Measurements from ENCODE around the gene RPL18A. TPM values are rescaled to one million over a fixed set of nuclear protein-coding genes. Genes with fewer than 3 reads are reported as not detected.
"Not testable (repeated sequence)": the region's sequence is repeated elsewhere in the genome, so short reads cannot be mapped to it uniquely, and the experiment has no call there.

The RPL18A gene
- polyA plus RNA-seq, 5 donors, result 990 to 2,008 (median 1,110) TPM

DNA sequence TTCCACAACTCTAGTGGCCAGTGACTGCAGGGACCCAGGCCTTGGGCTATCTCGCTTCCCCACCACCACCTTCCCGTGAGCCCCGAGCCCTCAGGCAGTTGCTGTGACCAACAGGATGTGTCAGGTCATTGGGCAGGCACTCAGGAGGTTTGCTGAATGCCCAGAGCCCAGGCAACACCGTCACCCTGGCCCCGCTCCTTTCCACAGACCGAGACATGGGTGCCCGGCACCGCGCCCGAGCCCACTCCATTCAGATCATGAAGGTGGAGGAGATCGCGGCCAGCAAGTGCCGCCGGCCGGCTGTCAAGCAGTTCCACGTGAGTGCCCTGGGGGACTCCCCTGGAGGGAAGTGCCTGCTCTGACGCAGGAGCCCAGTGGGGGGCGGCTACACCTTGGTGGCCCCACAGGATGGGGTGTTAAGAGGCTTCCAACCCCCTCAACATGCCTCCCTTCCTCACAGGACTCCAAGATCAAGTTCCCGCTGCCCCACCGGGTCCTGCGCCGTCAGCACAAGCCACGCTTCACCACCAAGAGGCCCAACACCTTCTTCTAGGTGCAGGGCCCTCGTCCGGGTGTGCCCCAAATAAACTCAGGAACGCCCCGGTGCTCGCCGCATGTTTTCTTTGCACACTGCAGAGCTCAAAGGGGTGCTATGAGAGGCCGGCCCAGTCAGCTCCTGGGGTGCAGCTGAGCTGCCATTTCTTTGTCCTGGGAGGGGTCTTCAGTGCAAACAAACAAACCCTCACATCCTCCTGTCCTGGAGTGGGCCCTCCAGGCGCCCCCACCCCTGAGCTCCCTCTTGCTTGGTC lies 3.2 kb downstream of the RPL18A start:
- DNase-seq, result no peak

DNA sequence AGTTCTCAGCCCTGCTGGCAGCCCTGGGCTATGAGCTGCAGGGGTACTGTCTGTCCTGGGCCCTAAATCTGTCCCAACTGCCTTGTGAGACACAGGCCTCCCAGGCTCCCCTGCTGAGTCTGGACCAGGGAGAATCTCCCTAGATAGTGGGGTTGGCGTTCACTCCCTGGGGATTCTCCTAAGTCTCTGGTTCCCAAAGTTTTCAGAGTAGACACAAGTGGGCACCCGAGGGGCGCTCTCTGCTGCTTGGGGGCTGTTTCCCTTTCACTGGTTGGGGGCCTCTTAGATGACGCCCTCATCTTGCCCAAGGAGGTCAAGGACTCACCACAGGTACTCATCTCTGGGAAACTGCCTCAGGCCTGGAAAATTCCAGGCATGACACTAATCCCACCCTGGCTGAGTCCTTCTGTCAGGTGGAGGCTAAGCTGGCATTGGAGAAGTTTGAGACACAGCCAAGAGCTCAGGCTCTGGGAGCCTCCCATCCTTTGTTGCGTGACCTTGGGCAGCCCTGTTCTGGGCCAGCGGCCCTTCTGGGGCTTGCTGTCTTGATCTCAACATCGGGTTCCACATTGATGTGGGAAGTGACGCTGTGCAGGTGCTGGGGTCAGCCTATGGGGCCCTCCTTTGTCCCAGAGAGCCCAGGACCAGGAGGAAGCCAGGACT lies 3.9 kb downstream of the RPL18A start:
- DNase-seq, result no peak

DNA sequence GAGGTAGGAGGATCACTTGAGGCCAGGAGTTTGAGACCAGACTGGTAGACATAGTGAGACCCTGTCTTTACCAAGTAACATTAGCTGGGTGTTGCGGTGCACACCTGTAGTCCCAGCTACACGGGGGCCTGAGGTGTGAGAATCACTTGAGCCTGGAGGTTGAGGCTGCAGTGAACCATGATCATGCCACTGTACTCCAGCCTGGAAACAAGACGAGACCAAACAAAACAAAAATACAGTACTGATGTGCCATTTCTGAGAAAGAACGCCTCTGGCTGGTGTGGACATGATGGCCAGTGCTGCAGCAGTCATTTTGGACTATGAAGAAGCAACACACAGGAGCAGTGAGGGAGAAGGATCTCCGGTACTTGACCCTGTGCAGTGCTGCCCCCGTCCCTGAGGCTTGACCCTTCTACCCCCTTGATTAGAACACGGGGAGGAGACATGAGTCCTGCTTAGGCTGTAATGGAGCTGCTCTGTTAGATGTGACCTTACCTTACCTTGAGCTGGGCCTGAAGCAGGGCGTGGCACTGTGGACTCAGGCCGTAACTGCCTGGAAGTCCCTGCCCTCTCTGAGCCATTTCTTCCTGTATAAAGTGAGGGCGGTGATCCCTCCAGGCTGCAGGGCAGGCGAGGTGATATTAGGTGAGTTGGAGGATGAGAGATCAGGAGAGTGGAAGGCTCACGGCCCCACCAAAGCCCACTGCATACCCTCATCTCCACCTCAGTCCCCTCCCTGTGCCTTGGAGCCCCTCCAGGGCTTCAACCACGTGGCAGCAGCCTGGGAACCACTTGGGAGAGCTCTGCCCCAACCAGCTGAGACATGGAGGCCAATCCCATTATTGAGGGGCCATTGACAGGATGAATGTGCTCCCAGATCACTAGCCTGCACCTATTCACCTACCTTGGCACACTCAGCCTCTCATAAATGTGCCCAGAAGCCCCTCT lies 5.9 kb downstream of the RPL18A start:
- no peak for DNase-seq

DNA sequence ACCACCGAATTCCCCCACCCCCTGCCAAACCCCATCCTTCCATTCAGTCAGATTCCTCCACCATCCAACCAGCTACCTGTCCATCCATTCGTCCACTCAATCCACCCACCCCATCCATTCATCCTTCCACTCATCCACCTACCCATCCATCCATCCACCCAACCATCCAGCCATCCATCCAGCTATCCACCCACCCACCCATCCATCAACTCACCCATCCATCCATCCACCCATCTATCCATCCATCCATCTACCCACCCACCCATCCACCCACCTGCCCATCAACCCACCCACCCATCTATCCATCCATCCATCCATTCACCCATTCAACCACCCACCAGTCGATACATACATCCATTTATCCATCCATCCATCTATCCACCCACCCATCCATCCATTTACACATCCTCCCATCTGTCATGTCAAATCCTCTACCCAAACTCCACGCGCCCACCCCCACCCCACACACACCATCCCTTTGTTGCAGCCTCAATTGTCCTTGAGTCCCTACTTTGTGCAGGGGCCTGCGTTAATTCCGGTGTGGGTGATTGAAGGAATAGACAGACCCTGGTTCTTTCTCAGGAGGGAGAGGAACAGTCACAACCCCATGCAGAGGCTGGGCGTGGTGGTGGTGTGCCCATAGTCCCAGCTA lies 6.7 kb downstream of the RPL18A start:
- DNase-seq, result no peak

DNA sequence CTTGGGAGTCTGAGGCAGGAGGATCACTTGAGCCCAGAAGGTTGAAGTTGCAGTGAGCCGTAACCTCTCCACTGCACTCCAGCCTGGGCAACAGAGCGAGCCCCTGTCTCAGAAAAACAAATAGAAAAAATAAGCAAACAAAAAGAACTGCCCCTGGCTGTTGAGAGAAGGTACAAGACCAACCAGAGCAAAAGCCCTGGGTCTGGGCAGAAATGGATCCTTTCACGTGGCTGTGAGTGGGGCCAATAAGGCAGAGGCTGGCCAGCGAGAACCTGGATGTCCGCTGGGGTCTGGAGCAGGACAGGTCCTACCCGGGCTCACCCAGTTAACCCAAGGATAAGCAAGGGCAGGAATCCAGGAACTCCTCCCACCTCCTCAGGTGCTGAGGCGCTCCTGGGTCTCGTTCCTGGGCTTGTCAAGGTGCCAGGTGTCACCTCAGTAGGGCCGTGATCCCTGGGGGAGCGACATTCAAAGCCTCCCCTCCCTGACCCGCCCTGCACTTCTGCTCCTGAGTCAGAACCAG lies 7.3 kb downstream of the RPL18A start:
- no peak for DNase-seq

DNA sequence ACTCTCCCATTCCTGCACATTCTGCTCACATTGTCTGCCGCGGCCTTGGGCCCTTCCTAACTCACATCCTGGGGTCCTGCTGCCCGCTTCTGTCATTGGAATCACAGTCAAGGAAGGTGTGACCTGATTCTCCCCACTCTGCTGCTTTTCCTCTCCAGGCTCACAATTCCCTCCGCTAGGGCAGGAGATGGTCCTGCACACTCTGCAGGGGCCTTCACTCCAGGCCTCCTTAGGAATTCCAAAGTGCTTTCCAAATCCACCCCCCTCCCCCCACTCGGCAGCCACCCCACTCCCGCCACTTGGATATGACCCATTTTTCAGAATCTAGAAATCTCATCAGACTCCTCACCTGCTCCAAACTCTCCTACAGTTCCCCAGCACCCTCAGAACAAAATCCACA lies 9.0 kb downstream of the RPL18A start:
- DNase-seq, result no peak

DNA sequence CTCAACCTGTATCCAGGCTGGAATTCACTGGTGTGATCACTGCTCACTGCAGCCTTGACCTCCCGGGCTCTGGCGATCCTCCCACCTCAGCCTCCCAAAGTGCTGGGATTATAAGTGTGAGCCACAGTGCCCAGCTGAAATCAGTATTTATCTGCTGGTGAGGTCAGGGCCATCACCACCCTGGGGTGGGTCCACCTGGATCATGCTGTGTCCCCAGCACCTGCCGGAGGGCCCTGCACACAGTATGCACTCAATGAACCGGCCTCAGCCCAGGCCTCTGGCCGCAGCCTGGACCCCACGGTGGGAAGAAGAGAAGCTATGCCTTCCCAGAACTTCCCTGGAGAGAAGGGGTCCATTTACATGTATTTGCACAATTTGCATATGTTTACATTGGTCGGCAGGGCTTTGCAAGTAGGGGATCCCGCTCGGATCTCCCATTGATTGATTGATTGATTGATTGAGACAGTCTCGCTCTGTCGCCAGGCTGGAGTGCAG lies 9.5 kb downstream of the RPL18A start:
- DNase-seq, result no peak

DNA sequence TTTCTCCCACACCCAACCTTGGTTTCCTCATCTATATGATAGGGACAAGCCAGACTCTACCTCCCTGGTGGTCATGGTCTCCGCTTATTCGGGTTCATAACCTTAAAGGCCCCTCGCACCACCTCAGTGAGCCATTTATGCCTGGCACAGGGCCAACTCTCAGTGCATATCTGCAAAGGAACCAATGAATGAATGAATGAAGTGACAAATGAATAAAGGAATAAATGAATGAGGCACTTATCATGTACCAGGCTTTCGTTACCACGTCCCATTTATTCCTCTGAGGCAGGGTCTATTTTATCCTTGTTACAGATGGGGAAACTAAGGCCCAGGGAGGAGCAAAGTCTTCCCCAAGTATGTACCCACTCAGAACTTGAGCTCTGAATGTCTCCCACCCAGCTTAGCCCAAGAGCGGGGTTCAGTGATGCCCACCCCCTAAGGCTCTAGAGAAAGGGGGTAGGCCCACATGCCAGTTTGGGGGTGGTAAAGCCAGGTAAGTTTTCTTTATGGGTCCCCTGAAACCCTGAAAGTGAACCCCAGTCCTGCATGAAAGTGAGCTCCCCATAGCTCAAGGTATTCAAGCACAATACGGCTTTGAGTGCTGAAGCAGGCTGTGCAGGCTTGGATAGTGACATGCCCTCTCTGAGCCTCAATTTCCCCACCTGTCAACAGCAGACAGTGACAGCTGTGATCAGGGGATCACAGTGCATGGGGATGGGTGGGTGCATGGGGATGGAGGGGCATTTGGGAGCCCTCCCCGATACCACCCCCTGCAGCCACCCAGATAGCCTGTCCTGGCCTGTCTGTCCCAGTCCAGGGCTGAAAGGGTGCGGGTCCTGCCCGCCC lies 11.5 kb downstream of the RPL18A start:
- DNase-seq, result no peak

DNA sequence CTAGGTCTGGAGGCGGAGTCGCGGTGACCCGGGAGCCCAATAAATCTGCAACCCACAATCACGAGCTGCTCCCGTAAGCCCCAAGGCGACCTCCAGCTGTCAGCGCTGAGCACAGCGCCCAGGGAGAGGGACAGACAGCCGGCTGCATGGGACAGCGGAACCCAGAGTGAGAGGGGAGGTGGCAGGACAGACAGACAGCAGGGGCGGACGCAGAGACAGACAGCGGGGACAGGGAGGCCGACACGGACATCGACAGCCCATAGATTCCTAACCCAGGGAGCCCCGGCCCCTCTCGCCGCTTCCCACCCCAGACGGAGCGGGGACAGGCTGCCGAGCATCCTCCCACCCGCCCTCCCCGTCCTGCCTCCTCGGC lies 12.2 kb downstream of the RPL18A start, which contains the start of gene SLC5A5:
SLC5A5 (plus strand) TSS at position 68 of the 373 bp plus-strand sequence. CDS start 375 bp downstream, outside the sequence.
- DNase-seq, result no peak

DNA sequence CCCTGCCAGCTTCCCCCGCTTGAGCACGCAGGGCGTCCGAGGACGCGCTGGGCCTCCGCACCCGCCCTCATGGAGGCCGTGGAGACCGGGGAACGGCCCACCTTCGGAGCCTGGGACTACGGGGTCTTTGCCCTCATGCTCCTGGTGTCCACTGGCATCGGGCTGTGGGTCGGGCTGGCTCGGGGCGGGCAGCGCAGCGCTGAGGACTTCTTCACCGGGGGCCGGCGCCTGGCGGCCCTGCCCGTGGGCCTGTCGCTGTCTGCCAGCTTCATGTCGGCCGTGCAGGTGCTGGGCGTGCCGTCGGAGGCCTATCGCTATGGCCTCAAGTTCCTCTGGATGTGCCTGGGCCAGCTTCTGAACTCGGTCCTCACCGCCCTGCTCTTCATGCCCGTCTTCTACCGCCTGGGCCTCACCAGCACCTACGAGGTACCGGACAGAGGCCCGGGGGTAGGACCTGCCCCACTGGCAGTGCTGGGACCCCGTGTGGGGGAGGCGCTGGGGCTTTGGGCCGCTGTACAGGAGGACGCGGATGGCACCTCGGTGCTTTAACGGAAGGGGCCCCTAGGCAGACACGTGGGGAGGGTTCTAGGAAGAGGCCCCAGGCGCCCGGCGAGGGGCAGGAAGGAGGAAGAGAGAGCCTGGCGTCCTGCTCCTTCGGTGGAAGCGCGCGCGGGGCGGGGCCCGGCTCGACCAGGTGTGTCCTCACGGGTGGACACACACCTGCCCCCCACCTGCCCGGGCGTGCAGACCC lies 12.7 kb downstream of the RPL18A start:
- no peak for DNase-seq

DNA sequence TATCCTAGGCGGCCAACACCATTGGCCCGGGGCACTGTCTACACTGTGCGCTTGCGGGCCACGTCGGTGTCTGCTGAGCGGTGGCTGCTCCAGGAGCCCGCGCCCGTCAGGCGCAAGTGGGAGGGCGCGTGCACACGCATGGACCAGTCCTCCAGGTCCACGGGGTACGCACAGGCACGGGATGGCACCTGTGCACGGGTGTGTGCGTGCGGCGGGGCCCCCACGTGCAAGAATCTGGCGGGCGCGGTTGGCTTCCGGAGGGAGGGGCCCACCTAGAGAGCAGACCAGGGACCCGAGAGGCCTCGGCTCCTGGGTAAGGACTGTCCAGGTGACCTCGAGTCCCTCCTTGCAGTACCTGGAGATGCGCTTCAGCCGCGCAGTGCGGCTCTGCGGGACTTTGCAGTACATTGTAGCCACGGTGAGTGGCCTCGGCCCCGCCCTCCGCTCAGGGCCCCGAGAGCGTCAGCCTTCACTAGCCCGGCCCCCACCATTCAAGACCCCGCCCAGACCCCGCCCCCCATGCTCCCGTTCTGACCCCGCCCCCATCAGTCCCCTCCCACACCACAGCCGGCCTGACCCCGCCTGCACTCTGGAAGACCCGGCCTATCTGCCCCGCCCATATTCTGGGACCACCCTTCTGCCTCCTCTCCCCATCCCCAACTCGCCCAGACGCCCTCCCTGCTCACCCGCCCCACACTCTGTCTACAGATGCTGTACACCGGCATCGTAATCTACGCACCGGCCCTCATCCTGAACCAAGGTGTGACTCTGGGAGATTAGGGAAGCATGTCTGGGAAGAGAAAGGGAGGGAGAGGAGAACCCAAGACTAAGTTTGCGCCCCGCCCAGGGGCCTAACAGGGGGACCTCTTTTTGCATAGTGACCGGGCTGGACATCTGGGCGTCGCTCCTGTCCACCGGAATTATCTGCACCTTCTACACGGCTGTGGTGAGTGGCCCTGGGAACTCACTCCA lies 14.4 kb downstream of the RPL18A start:
- DNase-seq, result no peak

DNA sequence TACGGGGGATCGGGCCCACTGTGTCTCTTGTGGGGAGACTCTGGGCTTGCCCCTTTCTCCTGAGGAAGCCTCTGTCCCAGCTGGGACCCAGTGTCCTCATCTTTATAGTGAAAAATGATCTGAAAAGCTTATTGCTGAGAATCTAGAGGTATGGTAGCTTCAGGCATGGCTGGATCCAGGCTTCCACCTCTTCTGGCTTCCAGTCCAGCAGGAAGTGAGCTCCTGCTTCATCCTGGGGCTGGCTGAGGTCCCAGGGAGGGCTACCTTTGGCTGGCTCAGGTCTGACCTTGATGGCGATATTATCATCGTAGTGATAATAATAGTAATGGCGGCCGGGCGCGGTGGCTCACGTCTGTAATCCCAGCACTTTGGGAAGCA lies 15.0 kb downstream of the RPL18A start:
- DNase-seq, result no peak

DNA sequence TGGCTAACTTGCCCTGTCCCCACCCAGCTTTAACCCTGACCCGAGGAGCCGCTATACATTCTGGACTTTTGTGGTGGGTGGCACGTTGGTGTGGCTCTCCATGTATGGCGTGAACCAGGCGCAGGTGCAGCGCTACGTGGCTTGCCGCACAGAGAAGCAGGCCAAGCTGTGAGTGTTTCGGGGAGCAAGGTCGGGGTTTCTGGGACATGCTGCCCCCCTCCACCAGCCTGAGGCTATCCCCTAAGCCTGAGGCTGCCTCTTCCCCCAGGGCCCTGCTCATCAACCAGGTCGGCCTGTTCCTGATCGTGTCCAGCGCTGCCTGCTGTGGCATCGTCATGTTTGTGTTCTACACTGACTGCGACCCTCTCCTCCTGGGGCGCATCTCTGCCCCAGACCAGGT lies 18.0 kb downstream of the RPL18A start:
- no peak for DNase-seq

DNA sequence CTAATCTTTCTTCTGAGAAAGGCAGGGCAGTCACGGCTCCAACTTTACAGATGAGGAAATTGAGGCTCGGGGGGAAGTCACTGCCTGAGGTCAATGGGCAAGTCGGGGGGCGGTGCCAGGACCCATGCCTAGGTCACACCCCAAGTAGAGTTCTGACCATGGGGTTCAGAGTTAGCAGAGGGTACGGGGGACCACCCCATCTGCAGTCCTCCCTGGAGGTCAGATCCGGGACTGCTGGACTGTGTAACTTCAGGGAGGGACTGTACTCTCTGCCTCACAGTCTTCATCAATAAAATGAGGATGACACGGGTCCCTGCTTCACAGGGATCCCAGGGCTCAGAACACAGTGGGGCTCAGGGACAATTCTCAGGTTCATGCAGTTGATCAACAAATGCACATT lies 19.8 kb downstream of the RPL18A start:
- no peak for DNase-seq

DNA sequence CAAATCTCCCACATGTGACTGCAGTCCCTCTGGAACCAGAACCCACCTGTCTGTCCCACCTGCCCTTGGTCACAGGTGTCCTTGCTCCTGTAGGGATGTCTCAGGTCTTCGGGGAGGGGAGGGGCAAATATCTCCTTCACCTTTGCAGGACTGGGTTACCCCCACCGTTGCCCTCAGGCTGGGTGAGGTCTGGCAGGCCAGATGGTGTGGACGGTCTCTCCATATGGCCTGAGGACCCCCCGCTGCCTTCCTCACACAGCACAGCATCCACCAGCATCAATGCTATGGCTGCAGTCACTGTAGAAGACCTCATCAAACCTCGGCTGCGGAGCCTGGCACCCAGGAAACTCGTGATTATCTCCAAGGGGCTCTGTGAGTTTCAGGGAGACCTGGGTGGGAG lies 22.0 kb downstream of the RPL18A start:
- DNase-seq, result no peak

DNA sequence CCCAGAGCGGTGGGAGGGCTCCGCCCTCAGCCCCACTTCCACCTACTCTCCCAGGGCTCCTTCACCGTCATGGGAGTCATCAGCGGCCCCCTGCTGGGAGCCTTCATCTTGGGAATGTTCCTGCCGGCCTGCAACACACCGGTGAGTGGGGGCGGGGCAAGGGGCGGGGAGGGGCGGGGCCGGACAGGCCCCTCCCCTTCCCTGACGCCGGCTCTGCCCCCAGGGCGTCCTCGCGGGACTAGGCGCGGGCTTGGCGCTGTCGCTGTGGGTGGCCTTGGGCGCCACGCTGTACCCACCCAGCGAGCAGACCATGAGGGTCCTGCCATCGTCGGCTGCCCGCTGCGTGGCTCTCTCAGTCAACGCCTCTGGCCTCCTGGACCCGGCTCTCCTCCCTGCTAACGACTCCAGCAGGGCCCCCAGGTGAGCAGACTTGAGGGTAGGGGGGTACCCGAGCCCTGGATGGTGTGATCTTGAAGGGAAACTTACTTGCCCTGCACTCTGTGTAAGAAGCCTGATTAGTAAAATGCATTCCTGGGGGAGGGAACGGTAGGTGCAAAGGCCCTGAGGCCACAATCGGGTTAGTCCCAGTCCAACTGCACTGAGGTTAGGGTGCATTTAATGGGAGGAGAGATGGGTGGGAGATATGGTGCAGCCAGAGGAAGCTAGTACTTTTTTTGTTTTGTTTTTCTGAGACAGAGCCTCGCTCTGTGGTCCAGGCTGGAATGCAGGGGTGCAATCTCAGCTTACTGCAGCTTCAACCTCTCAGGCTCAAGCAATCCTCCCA lies 24.1 kb downstream of the RPL18A start:
- DNase-seq, result no peak

DNA sequence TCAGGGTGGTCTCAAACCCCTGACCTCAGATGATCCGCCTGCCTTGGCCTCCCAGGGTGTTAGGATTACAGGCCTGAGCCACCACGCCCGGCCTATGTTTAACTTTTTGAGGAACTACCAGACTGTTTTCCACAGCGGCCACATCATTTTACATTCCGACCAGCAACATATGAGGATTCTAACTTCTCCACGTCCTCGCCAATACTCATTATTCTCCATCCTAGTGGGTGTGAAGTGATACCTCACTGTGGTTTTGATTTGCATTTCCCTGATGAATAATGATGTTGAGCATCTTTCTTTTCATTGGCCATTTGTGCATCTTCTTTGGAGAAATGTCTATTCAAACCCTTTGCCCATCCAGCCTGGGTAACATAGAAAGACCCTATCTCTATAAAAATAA lies 26.8 kb downstream of the RPL18A start:
- no peak for DNase-seq

DNA sequence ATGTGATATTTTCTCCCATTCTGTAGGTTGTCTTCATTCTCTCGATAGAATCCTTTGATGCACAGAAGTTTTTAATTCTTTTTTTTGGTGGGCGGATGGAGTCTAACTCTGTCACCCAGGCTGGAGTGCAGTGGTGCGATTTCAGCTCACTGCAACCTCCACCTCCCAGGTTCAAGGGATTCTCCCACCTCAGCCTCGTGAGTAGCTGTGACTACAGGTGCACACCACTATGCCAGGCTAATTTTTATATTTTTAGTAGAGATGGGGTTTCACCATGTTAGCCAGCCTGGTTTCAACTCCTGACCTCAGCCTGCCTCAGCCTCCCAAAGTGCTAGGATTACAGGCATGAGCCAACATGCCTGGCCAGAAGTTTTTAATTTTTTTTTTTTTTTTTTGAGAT lies 27.5 kb downstream of the RPL18A start:
- not testable (repeated sequence) for DNase-seq

Data from right lung (tissue), 5 donors.